ENCODE measurements around the gene PAF1.

PAF1 gene

GRCh38 chr19:39390751-39391437 is at the start of gene PAF1, which contains the start of gene MED29:
PAF1 (minus strand) TSS chr19:39391106; CDS start chr19:39390864, 242 bp downstream.
MED29 (plus strand) TSS chr19:39391378; CDS start chr19:39391423, 45 bp downstream.
- in situ Hi-C loops (cut with MboI; ENCODE audit: low sequenced_read_pairs) = no loop called here

- in situ Hi-C loops (cut with MboI; ENCODE audit: low sequenced_read_pairs) = no loop called here
Observed at GRCh38 chr19:39438270-39438934, 47.5 kb upstream of the PAF1 start.

- in situ Hi-C loops (cut with MboI; ENCODE audit: low sequenced_read_pairs) = no loop called here
Observed at GRCh38 chr19:39436350-39436716, 45.4 kb upstream of the PAF1 start.

GRCh38 chr19:39435499-39436349 is 44.8 kb upstream of the PAF1 start, which contains the start of gene RPS16:
RPS16 (minus strand) TSS chr19:39435949; CDS start chr19:39435895, 54 bp downstream.
- in situ Hi-C loops (cut with MboI; ENCODE audit: low sequenced_read_pairs) = no loop called here

- in situ Hi-C loops (cut with MboI; ENCODE audit: low sequenced_read_pairs) = no loop called here
Observed at GRCh38 chr19:39434123-39435076, 43.5 kb upstream of the PAF1 start.

GRCh38 chr19:39433480-39434079 is 42.7 kb upstream of the PAF1 start:
- in situ Hi-C loops (cut with MboI; ENCODE audit: low sequenced_read_pairs) = no loop called here

- in situ Hi-C loops (cut with MboI; ENCODE audit: low sequenced_read_pairs) = no loop called here
Observed at GRCh38 chr19:39432677-39433025, 41.7 kb upstream of the PAF1 start.

GRCh38 chr19:39430675-39431593 is 40.0 kb upstream of the PAF1 start:
- in situ Hi-C loops (cut with MboI; ENCODE audit: low sequenced_read_pairs) = no loop called here

- in situ Hi-C loops (cut with MboI; ENCODE audit: low sequenced_read_pairs) = no loop called here
Observed at GRCh38 chr19:39428283-39429112, 37.6 kb upstream of the PAF1 start.

- in situ Hi-C loops (cut with MboI; ENCODE audit: low sequenced_read_pairs) = no loop called here
Observed at GRCh38 chr19:39427707-39428106, 36.8 kb upstream of the PAF1 start.

GRCh38 chr19:39426170-39426569 is 35.3 kb upstream of the PAF1 start:
- in situ Hi-C loops (cut with MboI; ENCODE audit: low sequenced_read_pairs) = no loop called here

GRCh38 chr19:39425744-39426143 is 34.8 kb upstream of the PAF1 start:
- in situ Hi-C loops (cut with MboI; ENCODE audit: low sequenced_read_pairs) = no loop called here

GRCh38 chr19:39424934-39425333 is 34.0 kb upstream of the PAF1 start:
- in situ Hi-C loops (cut with MboI; ENCODE audit: low sequenced_read_pairs) = no loop called here

- in situ Hi-C loops (cut with MboI; ENCODE audit: low sequenced_read_pairs) = no loop called here
Observed at GRCh38 chr19:39423258-39424086, 32.6 kb upstream of the PAF1 start.

- in situ Hi-C loops (cut with MboI; ENCODE audit: low sequenced_read_pairs) = no loop called here
Observed at GRCh38 chr19:39422020-39422419, 31.1 kb upstream of the PAF1 start.

- in situ Hi-C loops (cut with MboI; ENCODE audit: low sequenced_read_pairs) = no loop called here
Observed at GRCh38 chr19:39420769-39421168, 29.9 kb upstream of the PAF1 start.

- in situ Hi-C loops (cut with MboI; ENCODE audit: low sequenced_read_pairs) = no loop called here
Observed at GRCh38 chr19:39419003-39419402, 28.1 kb upstream of the PAF1 start.

Measured in HL-60/S4 treated with phorbol 12-myristate 13-acetate at 8.2 ng/mL for 4 days and 3 days (cell line).